Activated T-cell treated with anti-CD3 and anti-CD28 coated beads, Interleukin-2, amount 50 U/mL, for 4 hours (primary cell): Measurements from ENCODE around the gene PHYH. TPM values are rescaled to one million over a fixed set of nuclear protein-coding genes. Genes with fewer than 3 reads are reported as not detected.
"Not testable (repeated sequence)": the region's sequence is repeated elsewhere in the genome, so short reads cannot be mapped to it uniquely, and the experiment has no call there.

ENCODE experiments used
- ATAC-seq, 2 donors: fragments of 200-7000 bp; cut with Tn5 transposase; one replicate each; pipeline ENCODE4 v1.10.0; 2021
- DNase-seq: peaks from one replicate; pipeline ENCODE4 v3.0.0-alpha.2; 2020
- H3K27me3 Mint-ChIP-seq: one replicate; pipeline ENCODE4 v1.8.0; 2021; ENCODE audit warnings: low read depth, mixed read lengths
- H3K36me3 Mint-ChIP-seq: one replicate; pipeline ENCODE4 v1.8.0; 2022; ENCODE audit warnings: mixed read lengths; ENCODE audit not compliant: insufficient read depth
- H3K4me1 Mint-ChIP-seq: one replicate; pipeline ENCODE4 v1.8.0; 2021; ENCODE audit warnings: low read depth, mixed read lengths
- H3K4me3 Mint-ChIP-seq: one replicate; pipeline ENCODE4 v1.8.0; 2021; ENCODE audit warnings: mild to moderate bottlenecking, moderate library complexity, mixed read lengths
- H3K9me3 Mint-ChIP-seq: one replicate; pipeline ENCODE4 v1.8.0; 2021; ENCODE audit warnings: mixed read lengths
- total RNA-seq, 3 donors: library from RNA; stranded (reverse); gene quantifications; one replicate each; pipeline ENCODE4 v1.2.1, GENCODE V29; 2021

PHYH gene
- total RNA-seq, 3 donors from 2014 or later, result 5.9 to 7.5 (median 6.0) TPM

DNA sequence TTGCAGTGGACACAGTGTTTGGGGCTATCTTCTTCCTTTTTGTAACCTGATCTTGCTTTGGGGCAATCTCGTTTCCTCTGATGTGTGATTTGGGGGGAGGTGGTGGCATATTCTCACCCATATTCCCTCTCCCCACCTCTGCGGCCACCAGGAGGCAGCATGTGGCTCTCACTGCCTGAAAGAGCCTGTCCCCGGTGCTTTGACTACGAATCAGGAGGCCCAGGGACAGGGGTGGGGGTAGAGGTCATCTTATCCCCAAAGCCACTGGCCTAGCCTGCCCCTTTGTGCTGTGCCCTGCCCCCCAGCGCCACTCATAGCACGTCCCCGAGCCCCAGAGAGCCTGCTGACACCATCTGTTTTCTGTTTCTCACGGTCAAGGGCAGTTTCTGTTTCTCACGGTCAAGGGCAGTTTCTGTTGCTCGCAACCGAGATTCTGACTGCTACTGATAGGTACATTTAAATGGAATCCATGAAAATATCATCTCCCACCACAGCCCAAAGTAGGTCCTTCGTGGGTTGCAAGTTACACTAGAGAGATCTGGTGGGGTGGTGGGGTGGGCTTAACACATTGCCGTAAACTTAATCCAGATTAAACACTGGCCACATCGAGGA, 28.2 kb downstream of the PHYH start:
- peak; percentile 46 to 51 for ATAC-seq
- H3K4me1 Mint-ChIP-seq, result peaks cover 2% of the 10 kb centered on the region
- peaks cover 2% of the 10 kb centered on the region for H3K27me3 Mint-ChIP-seq
- no peak overlapping the region for H3K4me3 Mint-ChIP-seq
- no peaks in the 10 kb centered on the region for H3K36me3 Mint-ChIP-seq
- H3K9me3 Mint-ChIP-seq, result no peaks in the 10 kb centered on the region
- DNase-seq, result peak; percentile 44

- no peak for DNase-seq
- Mint-ChIP-seq H3K4me1 (peaks cover 2% of the 10 kb centered on the region), H3K36me3 (no peaks in the 10 kb centered on the region), H3K4me3 (no peak overlapping the region), H3K27me3 (peaks cover 3% of the 10 kb centered on the region), H3K9me3 (no peaks in the 10 kb centered on the region)
- ATAC-seq, result no peak
Observed at GRCh38 chr10:13270877-13271551, 28.9 kb downstream of the PHYH start.

DNA sequence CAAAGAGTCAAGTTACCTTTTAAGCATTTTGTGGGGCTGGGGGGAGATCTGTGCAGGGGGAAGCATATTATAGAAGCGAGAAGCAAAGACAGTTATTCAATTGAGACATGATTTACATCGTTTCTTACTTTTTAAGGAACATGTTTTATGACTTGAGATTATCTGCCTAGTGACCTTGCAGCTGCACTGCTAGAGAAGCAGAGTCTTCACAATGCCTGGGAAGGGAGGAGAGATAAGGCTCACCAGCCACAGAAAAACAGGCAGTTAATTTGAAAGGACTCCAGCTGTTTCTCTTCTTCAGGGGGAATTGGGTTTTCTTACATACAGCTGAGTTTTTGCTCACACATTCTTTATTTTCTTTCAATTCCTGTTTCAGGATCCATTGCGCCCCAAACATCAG, 31.0 kb downstream of the PHYH start:
- Mint-ChIP-seq H3K4me3 (no peak overlapping the region), H3K4me1 (peaks cover 2% of the 10 kb centered on the region), H3K27me3 (peaks cover 8% of the 10 kb centered on the region), H3K9me3 (no peaks in the 10 kb centered on the region), H3K36me3 (no peaks in the 10 kb centered on the region)
- ATAC-seq (no peak), DNase-seq (no peak)

DNA sequence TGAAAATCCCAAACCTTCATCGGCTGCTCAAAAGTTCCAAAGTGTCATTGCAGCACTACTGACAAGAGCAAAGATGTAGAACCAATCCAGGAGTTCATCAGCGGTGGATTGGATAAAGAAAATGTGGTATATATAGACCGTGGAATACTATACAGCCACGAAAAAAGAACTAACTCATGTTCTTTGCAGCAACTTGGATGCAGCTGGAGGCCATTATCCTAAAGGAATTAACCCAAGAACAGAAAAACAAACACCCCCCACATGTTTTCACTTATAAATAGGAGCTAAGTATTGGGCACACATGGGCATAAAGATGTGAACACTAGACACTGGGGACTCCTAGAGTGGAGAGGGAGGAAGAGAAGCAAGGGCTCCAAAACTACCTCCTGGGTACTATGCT, 31.6 kb downstream of the PHYH start:
- DNase-seq, result no peak
- ATAC-seq, result no peak
- H3K27me3 Mint-ChIP-seq, result peaks cover 13% of the 10 kb centered on the region
- no peak overlapping the region for H3K4me3 Mint-ChIP-seq
- H3K4me1 Mint-ChIP-seq, result peaks cover 2% of the 10 kb centered on the region
- H3K36me3 Mint-ChIP-seq, result no peaks in the 10 kb centered on the region
- H3K9me3 Mint-ChIP-seq, result no peaks in the 10 kb centered on the region

- Mint-ChIP-seq H3K4me1 (no peaks in the 10 kb centered on the region), H3K36me3 (no peaks in the 10 kb centered on the region), H3K27me3 (peaks cover 16% of the 10 kb centered on the region), H3K9me3 (peaks cover 3% of the 10 kb centered on the region), H3K4me3 (no peak overlapping the region)
- no peak for ATAC-seq
- DNase-seq, result no peak
Observed at GRCh38 chr10:13263591-13263990, 36.3 kb downstream of the PHYH start.

DNA sequence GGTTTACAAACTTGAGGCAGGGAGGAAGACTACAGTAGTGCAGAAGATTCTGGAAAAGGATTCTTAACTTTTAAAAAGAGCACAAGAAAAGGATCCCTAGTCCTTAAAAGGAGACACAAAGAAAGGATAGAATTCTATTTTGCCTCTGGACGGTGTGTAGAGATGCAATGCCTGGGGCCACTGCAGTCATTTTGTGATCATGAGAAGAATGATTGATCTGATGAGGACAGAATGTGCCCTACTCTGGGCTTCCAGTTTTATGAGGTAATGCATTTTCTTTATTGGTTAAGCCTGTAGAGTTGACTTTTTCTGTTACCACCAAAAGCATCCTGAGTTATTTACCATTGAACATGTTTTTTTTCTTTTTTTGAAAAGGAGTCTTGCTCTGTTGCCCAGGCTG, 37.4 kb downstream of the PHYH start:
- Mint-ChIP-seq H3K9me3 (peaks cover 3% of the 10 kb centered on the region), H3K27me3 (peaks cover 16% of the 10 kb centered on the region), H3K4me1 (peaks cover 3% of the 10 kb centered on the region), H3K4me3 (no peak overlapping the region), H3K36me3 (no peaks in the 10 kb centered on the region)
- ATAC-seq, result no peak
- no peak for DNase-seq

- ATAC-seq (no peak), DNase-seq (no peak)
- H3K4me1 Mint-ChIP-seq, result peaks cover 5% of the 10 kb centered on the region
- H3K9me3 Mint-ChIP-seq, result peaks cover 3% of the 10 kb centered on the region
- no peaks in the 10 kb centered on the region for H3K36me3 Mint-ChIP-seq
- H3K27me3 Mint-ChIP-seq, result no peaks in the 10 kb centered on the region
- no peak overlapping the region for H3K4me3 Mint-ChIP-seq
Observed at GRCh38 chr10:13257621-13258140, 42.2 kb downstream of the PHYH start.

DNA sequence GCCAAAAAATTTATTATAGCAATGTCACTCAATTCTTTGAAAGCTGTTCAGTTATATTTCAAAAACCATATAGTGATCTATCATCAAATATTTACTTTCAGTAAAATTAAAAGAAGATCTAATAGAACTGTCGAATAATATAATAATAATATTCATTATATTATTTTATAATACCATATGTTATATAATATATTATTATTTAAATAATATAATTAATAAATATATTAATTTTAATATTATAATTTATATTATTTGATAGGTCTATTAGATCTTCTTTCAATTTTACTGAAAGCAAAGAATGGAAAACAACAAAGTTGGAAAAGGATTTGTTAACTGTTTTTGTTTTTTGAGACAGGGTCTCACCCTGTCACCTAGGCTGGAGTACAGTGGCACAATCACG, 43.2 kb downstream of the PHYH start:
- no peaks in the 10 kb centered on the region for H3K36me3 Mint-ChIP-seq
- peaks cover 3% of the 10 kb centered on the region for H3K9me3 Mint-ChIP-seq
- no peak for DNase-seq
- ATAC-seq, result no peak
- H3K4me1 Mint-ChIP-seq, result peaks cover 5% of the 10 kb centered on the region
- no peak overlapping the region for H3K4me3 Mint-ChIP-seq
- no peaks in the 10 kb centered on the region for H3K27me3 Mint-ChIP-seq

DNA sequence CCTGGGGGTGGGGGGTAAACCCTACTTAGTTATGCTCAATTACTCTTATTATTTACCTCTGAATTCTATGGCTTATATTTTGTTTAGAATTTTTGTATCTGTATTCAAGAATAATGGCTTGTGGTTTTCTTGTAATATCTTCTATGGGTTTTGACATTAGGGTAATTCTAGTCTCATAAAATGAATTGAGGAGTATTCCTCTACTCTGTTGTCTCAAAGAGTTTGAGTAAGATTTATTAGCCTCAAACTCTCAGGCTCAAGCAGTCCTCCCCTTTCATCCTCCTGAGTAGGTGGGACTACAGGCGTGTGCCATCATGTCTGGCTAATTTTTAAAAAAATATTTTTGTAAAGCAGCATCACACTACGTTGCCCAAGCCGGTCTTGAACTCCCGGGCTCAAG, 46.1 kb downstream of the PHYH start:
- no peak for ATAC-seq
- H3K4me3 Mint-ChIP-seq, result no peak overlapping the region

DNA sequence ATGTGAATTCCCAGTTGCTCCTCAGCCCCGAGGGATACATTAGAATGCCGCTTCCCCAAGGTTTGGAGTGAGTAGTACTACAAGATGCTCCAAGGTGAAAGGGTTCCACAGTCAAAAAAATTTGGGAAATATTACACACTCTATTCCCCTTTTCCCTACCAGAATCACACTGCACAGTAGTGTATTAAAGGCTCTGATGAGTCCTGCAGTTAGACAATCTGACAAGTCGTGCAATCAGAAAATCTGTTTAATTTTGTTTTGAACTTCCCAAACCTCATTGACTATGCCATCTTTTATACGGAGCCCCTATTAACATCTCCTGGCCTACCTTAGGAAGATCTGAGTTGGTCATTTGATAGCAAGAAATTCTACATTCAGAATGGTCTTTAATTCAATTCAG, 52.1 kb downstream of the PHYH start:
- Mint-ChIP-seq H3K4me3 (no peak overlapping the region), H3K4me1 (no peaks in the 10 kb centered on the region), H3K9me3 (no peaks in the 10 kb centered on the region), H3K36me3 (no peaks in the 10 kb centered on the region), H3K27me3 (peaks cover 3% of the 10 kb centered on the region)
- DNase-seq, result no peak
- no peak for ATAC-seq

More for the DNA sequence above, 46.1 kb downstream of the PHYH start:
- Mint-ChIP-seq H3K27me3 (no peaks in the 10 kb centered on the region), H3K36me3 (no peaks in the 10 kb centered on the region), H3K9me3 (no peaks in the 10 kb centered on the region), H3K4me1 (peaks cover 5% of the 10 kb centered on the region)
- DNase-seq, result no peak

DNA sequence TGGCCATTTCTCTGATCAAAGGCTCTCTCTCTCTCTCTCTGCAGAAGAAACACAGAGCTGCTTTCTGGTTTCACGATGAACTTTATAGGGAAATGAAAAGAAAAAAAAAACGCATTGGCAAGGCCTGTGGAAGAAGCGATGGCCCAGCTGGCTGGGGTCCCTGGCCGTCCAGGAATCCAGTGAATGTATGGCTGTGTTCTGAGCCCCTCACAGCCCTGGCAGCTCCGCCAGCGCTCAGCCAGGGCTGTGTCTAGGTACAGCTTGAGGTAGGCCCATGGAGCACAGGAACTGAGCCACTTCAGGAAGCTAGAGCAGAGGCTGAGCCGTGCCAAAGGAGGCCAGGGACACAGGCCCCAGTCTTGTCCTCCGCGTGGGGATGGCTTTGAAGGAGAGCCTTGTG, 52.6 kb downstream of the PHYH start:
- no peaks in the 10 kb centered on the region for H3K9me3 Mint-ChIP-seq
- H3K4me3 Mint-ChIP-seq, result no peak overlapping the region
- H3K27me3 Mint-ChIP-seq, result peaks cover 3% of the 10 kb centered on the region
- ATAC-seq (no peak), DNase-seq (no peak)
- no peaks in the 10 kb centered on the region for H3K36me3 Mint-ChIP-seq
- H3K4me1 Mint-ChIP-seq, result no peaks in the 10 kb centered on the region

- H3K4me1 Mint-ChIP-seq, H3K27me3 Mint-ChIP-seq, DNase-seq, ATAC-seq, H3K36me3 Mint-ChIP-seq, H3K9me3 Mint-ChIP-seq, H3K4me3 Mint-ChIP-seq: not testable (repeated sequence)
Observed at GRCh38 chr10:13242260-13242659, 57.6 kb downstream of the PHYH start.

GRCh38 chr10:13241613-13242012, 58.3 kb downstream of the PHYH start:
- Mint-ChIP-seq H3K36me3 (no peaks in the 10 kb centered on the region), H3K9me3 (no peaks in the 10 kb centered on the region), H3K27me3 (peaks cover 3% of the 10 kb centered on the region), H3K4me1 (no peaks in the 10 kb centered on the region), H3K4me3 (no peak overlapping the region)
- no peak for DNase-seq
- no peak for ATAC-seq

DNA sequence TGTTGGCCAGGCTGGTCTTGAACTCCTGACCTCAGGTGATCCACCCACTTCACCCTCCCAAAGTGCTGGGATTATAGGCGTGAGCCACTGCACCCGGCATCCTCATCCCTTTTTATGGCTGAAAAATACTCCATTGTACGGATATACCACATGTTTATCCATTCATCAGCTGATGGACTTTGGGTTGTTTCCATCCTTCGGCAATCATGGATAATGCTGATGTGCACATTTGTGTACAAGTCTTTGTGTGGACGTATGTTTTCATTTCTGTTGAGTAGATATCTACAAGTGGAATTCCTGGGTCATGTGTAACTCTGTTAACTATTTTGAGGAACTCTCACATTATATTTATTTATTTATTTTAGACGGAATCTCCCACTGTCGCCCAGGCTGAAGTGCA, 59.9 kb downstream of the PHYH start:
- Mint-ChIP-seq H3K4me3 (no peak overlapping the region), H3K27me3 (peaks cover 3% of the 10 kb centered on the region), H3K9me3 (no peaks in the 10 kb centered on the region), H3K36me3 (no peaks in the 10 kb centered on the region), H3K4me1 (no peaks in the 10 kb centered on the region)
- ATAC-seq (no peak), DNase-seq (no peak)
